Measurements from ENCODE around the gene ZNRF1. TPM values are rescaled to one million over a fixed set of nuclear protein-coding genes. Genes with fewer than 3 reads are reported as not detected.

The ZNRF1 gene
- total RNA-seq, 4 donors from 2014 or later: 18.2 to 28.3 (median 23.6) TPM

DNA sequence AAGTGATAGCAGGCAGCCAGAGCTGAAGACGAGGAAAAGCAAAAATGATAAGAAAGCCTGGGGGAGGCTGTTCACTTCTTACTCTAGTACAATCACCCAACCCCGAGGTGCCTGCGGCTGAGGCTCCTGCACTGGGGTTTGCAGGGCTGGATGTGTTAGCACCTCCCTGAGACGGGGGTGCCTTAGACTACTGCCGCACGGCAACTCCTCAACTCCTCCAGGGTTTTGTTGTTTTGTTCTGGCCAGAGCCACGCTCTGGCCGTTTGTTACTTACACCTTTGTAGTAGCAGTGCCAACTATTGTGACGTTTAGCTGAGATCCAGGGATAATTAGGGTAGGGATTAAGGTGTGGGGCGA is 66.3 kb downstream of the ZNRF1 start:
- Histone ChIP-seq H3K27ac (replicated peaks in 1 of 4) (peak overlapping the region in 3 of 4 donors; percentile 8 to 83 (median 17)), H3K36me3 (no peaks in the 10 kb centered on the region), H3K9me3 (no peaks in the 10 kb centered on the region), H3K4me3 (no peak overlapping the region), H3K27me3 (no peaks in the 10 kb centered on the region), H3K4me1 (peaks cover 25 to 60% (median 57%) of the 10 kb centered on the region in 4 donors)
- DNase-seq (ENCODE audit: extremely low spot score): no peak
- intact Hi-C loops (cut with DNase I): no loop called here
- TF ChIP-seq CTCF (IDR thresholded peaks at IDR 0.05) (no peak), POLR2A (IDR thresholded peaks at IDR 0.05; ENCODE audit: low read depth) (no peak), POLR2AphosphoS5 (IDR thresholded peaks at IDR 0.05) (no peak), EP300 (IDR thresholded peaks at IDR 0.05) (no peak)
- 79% methylated on average over 10 of the region's 10 CpGs for WGBS

DNA sequence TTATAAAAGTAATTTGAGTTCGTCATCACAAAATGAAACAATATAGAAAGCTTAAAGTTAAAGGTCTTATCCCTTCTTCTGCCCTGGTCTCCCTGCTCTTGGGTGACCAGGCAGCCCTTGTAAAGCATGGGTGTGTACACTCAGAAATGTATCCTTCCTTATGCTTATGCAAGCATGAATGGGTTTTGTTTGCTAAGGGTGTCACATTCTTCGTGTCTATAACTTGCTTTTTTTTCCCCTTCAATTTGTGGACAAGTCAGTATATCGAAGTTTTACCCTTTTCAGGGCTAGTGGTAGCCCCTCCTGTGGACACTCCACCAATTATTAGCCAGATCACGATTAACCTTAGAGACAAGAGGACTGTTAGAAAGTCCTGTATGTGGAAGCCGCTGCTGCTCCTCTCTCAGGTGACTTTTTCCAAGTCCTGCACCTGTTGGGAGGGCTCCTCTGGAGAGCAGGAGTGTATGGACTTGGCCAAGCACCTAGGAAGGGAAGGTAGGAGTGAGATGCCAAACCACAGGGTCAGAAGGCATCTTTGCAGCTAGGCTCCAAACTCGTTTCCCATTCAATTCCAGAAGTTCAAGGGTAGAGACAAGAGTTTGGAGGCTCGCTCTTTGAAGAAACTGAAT is 66.8 kb downstream of the ZNRF1 start:
- no peaks in the 10 kb centered on the region for H3K9me3 ChIP-seq
- intact Hi-C loops (cut with DNase I): no loop called here
- DNase-seq (ENCODE audit: extremely low spot score): no peak
- no peaks in the 10 kb centered on the region for H3K27me3 ChIP-seq
- TF ChIP-seq POLR2AphosphoS5 (IDR thresholded peaks at IDR 0.05): no peak
- TF ChIP-seq EP300 (IDR thresholded peaks at IDR 0.05): no peak
- TF ChIP-seq POLR2A (IDR thresholded peaks at IDR 0.05; ENCODE audit: low read depth): no peak
- no peak for TF ChIP-seq CTCF (IDR thresholded peaks at IDR 0.05)
- WGBS: 86% methylated on average over 7 of the region's 7 CpGs
- no peak overlapping the region for H3K4me3 ChIP-seq
- no peaks in the 10 kb centered on the region for H3K36me3 ChIP-seq
- H3K27ac ChIP-seq (replicated peaks in 1 of 4): peak overlapping the region in 2 of 4 donors; percentile 13 to 83
- H3K4me1 ChIP-seq: peaks cover 29 to 61% (median 58%) of the 10 kb centered on the region in 4 donors

DNA sequence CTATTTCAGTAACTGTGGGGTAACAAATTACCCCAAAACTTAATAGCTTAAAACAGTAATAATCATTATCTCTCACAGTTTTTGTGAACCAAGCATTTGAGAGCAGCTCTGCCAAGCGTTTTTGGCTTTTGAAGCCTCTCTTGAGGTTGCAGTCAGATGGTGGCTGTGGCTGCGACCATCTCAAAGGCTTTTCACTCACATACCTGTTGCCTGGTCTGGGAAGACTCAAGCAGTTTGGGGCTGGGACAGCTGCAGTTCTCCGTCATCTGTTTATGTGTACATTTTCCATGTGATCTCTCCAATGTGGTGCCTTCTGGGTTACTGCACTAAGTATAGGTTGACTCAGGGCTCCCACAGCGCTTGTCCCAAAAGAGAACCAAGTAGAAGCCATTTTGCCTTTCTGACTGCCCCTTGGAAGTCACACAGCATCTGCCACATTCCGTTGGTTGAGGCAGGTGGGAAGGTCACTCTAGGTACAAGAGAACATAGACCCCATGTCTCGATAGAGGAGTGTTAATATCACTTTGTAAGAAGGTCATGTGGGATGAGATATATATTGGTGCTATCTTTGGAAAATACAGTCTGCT is 68.1 kb downstream of the ZNRF1 start:
- Histone ChIP-seq H3K9me3 (no peaks in the 10 kb centered on the region), H3K27ac (replicated peaks in 1 of 4) (no peak overlapping the region), H3K27me3 (no peaks in the 10 kb centered on the region), H3K36me3 (no peaks in the 10 kb centered on the region), H3K4me3 (no peak overlapping the region), H3K4me1 (peaks cover 26 to 53% (median 48%) of the 10 kb centered on the region in 4 donors)
- TF ChIP-seq POLR2AphosphoS5 (IDR thresholded peaks at IDR 0.05): no peak
- no peak for TF ChIP-seq CTCF (IDR thresholded peaks at IDR 0.05)
- 95% methylated on average over 6 of the region's 6 CpGs for WGBS
- DNase-seq (ENCODE audit: extremely low spot score): no peak
- intact Hi-C loops (cut with DNase I): no loop called here

GRCh38 chr16:75068085-75069031 is 69.5 kb downstream of the ZNRF1 start:
- 89% methylated on average over 10 of the region's 10 CpGs for WGBS
- no peak overlapping the region for H3K4me3 ChIP-seq
- no peak for TF ChIP-seq CTCF (IDR thresholded peaks at IDR 0.05)
- no peak for TF ChIP-seq POLR2AphosphoS5 (IDR thresholded peaks at IDR 0.05)
- TF ChIP-seq EP300 (IDR thresholded peaks at IDR 0.05): no peak
- intact Hi-C loops (cut with DNase I): no loop called here
- H3K4me1 ChIP-seq: peaks cover 14 to 39% (median 34%) of the 10 kb centered on the region in 4 donors
- H3K36me3 ChIP-seq: no peaks in the 10 kb centered on the region
- no peak for DNase-seq (ENCODE audit: extremely low spot score)
- no peak overlapping the region for H3K27ac ChIP-seq (replicated peaks in 1 of 4)
- no peaks in the 10 kb centered on the region for H3K9me3 ChIP-seq
- no peaks in the 10 kb centered on the region for H3K27me3 ChIP-seq
